ENCODE measurements around the gene ZMIZ1. TPM values are rescaled to one million over a fixed set of nuclear protein-coding genes. Genes with fewer than 3 reads are reported as not detected.

Gene ZMIZ1
- total and polyA plus RNA-seq, 4 donors = 43.0 to 178 (median 107) TPM

- no peak overlapping the region for H3K4me3 ChIP-seq (ENCODE audit: low read depth, low read length)
- H3K27me3 ChIP-seq (ENCODE audit: control insufficient read depth, insufficient read depth, low read length) = no peaks in the 10 kb centered on the region
- 65% methylated on average over 14 of the region's 16 CpGs for WGBS (ENCODE audit: insufficient coverage)
- peaks cover 79% of the 10 kb centered on the region for H3K36me3 ChIP-seq (ENCODE audit: control insufficient read depth, insufficient read depth, low read length)
- H3K27ac ChIP-seq (ENCODE audit: low read depth, low read length) = no peak overlapping the region
- peaks cover 61% of the 10 kb centered on the region for H3K4me1 ChIP-seq (ENCODE audit: control insufficient read depth, insufficient read depth, low read length)
- no peak for DNase-seq (ENCODE audit: low read depth in 4 of 6, low spot score in 6 of 6)
- no peaks in the 10 kb centered on the region for H3K9me3 ChIP-seq (ENCODE audit: control insufficient read depth, insufficient read depth, low read length)
Measured at GRCh38 chr10:79127151-79127961, 58.6 kb downstream of the ZMIZ1 start.

GRCh38 chr10:79128241-79128922 lies 59.6 kb downstream of the ZMIZ1 start:
- Histone ChIP-seq H3K4me1 (ENCODE audit: control insufficient read depth, insufficient read depth, low read length) (peaks cover 67% of the 10 kb centered on the region), H3K27me3 (ENCODE audit: control insufficient read depth, insufficient read depth, low read length) (no peaks in the 10 kb centered on the region), H3K27ac (ENCODE audit: low read depth, low read length) (no peak overlapping the region), H3K9me3 (ENCODE audit: control insufficient read depth, insufficient read depth, low read length) (no peaks in the 10 kb centered on the region), H3K36me3 (ENCODE audit: control insufficient read depth, insufficient read depth, low read length) (peaks cover 76% of the 10 kb centered on the region), H3K4me3 (ENCODE audit: low read depth, low read length) (no peak overlapping the region)
- WGBS (ENCODE audit: insufficient coverage) = 77% methylated on average over 6 of the region's 8 CpGs
- no peak for DNase-seq (ENCODE audit: low read depth in 4 of 6, low spot score in 6 of 6)

GRCh38 chr10:79128923-79129305 lies 60.1 kb downstream of the ZMIZ1 start:
- Histone ChIP-seq H3K4me1 (ENCODE audit: control insufficient read depth, insufficient read depth, low read length) (peaks cover 70% of the 10 kb centered on the region), H3K27ac (ENCODE audit: low read depth, low read length) (no peak overlapping the region), H3K36me3 (ENCODE audit: control insufficient read depth, insufficient read depth, low read length) (peaks cover 73% of the 10 kb centered on the region), H3K9me3 (ENCODE audit: control insufficient read depth, insufficient read depth, low read length) (no peaks in the 10 kb centered on the region), H3K27me3 (ENCODE audit: control insufficient read depth, insufficient read depth, low read length) (no peaks in the 10 kb centered on the region), H3K4me3 (ENCODE audit: low read depth, low read length) (no peak overlapping the region)
- peak in 1 of 6 donors; percentile 60 for DNase-seq (ENCODE audit: low read depth in 4 of 6, low spot score in 6 of 6)
- WGBS (ENCODE audit: insufficient coverage) = 20% methylated on average over 1 of the region's 4 CpGs

GRCh38 chr10:79129361-79129997 lies 60.7 kb downstream of the ZMIZ1 start:
- no peak overlapping the region for H3K27ac ChIP-seq (ENCODE audit: low read depth, low read length)
- H3K4me1 ChIP-seq (ENCODE audit: control insufficient read depth, insufficient read depth, low read length) = peaks cover 70% of the 10 kb centered on the region
- no peaks in the 10 kb centered on the region for H3K9me3 ChIP-seq (ENCODE audit: control insufficient read depth, insufficient read depth, low read length)
- H3K4me3 ChIP-seq (ENCODE audit: low read depth, low read length) = no peak overlapping the region
- peaks cover 69% of the 10 kb centered on the region for H3K36me3 ChIP-seq (ENCODE audit: control insufficient read depth, insufficient read depth, low read length)
- no peaks in the 10 kb centered on the region for H3K27me3 ChIP-seq (ENCODE audit: control insufficient read depth, insufficient read depth, low read length)
- WGBS (ENCODE audit: insufficient coverage) = 34% methylated on average over 8 of the region's 8 CpGs
- peak in 2 of 6 donors; percentile 69 to 74 for DNase-seq (ENCODE audit: low read depth in 4 of 6, low spot score in 6 of 6)

DNA sequence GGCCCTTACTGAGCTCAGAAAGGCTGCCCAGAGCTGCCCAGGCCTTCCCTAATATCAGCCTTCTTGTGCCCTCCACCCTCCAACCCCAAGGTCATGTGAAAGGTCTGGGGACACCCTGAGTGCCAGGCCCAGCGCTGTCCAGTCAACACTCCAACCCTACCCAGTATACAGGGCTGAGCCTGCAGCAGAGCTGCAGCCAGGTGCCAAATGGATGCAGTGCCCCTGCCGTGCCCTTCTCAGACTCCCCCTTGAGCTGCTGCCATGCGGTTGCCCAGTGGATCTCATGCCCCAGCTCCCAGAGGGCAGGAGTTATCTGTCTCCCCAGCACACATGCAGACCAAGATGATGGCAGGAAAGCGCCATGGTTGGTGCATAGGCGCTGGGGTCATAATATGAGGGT lies 61.5 kb downstream of the ZMIZ1 start:
- no peak overlapping the region for H3K27ac ChIP-seq (ENCODE audit: low read depth, low read length)
- H3K36me3 ChIP-seq (ENCODE audit: control insufficient read depth, insufficient read depth, low read length) = peaks cover 62% of the 10 kb centered on the region
- 75% methylated on average over 5 of the region's 5 CpGs for WGBS (ENCODE audit: insufficient coverage)
- H3K4me3 ChIP-seq (ENCODE audit: low read depth, low read length) = no peak overlapping the region
- H3K27me3 ChIP-seq (ENCODE audit: control insufficient read depth, insufficient read depth, low read length) = no peaks in the 10 kb centered on the region
- no peaks in the 10 kb centered on the region for H3K9me3 ChIP-seq (ENCODE audit: control insufficient read depth, insufficient read depth, low read length)
- peaks cover 71% of the 10 kb centered on the region for H3K4me1 ChIP-seq (ENCODE audit: control insufficient read depth, insufficient read depth, low read length)
- DNase-seq (ENCODE audit: low read depth in 4 of 6, low spot score in 6 of 6) = no peak

GRCh38 chr10:79130846-79131245 lies 62.1 kb downstream of the ZMIZ1 start:
- WGBS (ENCODE audit: insufficient coverage) = 61% methylated on average over 5 of the region's 5 CpGs
- no peak for DNase-seq (ENCODE audit: low read depth in 4 of 6, low spot score in 6 of 6)
- no peaks in the 10 kb centered on the region for H3K9me3 ChIP-seq (ENCODE audit: control insufficient read depth, insufficient read depth, low read length)
- H3K4me3 ChIP-seq (ENCODE audit: low read depth, low read length) = no peak overlapping the region
- H3K4me1 ChIP-seq (ENCODE audit: control insufficient read depth, insufficient read depth, low read length) = peaks cover 71% of the 10 kb centered on the region
- no peaks in the 10 kb centered on the region for H3K27me3 ChIP-seq (ENCODE audit: control insufficient read depth, insufficient read depth, low read length)
- no peak overlapping the region for H3K27ac ChIP-seq (ENCODE audit: low read depth, low read length)
- peaks cover 61% of the 10 kb centered on the region for H3K36me3 ChIP-seq (ENCODE audit: control insufficient read depth, insufficient read depth, low read length)

DNA sequence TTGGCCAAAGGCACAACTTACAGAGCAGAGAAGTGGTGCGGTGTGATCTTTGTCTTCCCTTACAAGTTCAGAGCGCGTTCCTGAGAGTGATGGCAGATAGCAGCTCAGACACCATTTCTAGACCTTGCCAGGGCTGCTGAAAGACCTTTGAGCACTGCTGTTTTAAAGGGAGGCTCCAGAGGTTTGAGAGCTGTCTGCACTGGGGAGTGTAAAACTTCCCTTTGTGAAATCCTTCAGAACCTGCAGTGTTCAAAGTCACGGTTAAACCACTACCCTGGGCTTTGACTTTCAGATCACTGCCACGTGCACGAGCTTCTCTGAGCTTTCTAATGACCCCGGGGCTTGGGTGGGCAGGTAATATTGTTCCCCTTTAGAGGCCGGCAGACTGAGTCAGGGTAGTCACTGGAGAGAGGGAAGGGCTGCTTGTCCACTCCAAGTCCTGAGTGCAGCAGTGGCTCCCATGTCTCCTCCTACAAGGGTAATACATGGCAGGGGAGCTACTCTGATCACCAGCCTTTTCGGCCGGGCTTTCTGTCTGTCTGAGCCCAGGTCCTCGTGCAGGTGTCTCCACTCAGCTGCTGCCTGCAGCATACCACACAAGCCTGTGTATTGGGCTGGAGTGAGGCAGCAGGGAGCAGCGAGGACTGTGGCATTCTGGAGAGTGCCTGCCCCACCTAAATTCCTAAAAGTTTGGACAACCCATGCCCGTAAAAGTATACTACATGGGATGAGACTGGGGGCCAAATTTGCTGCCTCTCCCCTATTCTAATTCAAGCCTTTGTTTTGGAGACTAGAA lies 63.3 kb downstream of the ZMIZ1 start:
- Histone ChIP-seq H3K9me3 (ENCODE audit: control insufficient read depth, insufficient read depth, low read length) (no peaks in the 10 kb centered on the region), H3K4me1 (ENCODE audit: control insufficient read depth, insufficient read depth, low read length) (peaks cover 68% of the 10 kb centered on the region), H3K4me3 (ENCODE audit: low read depth, low read length) (no peak overlapping the region), H3K36me3 (ENCODE audit: control insufficient read depth, insufficient read depth, low read length) (peaks cover 53% of the 10 kb centered on the region), H3K27me3 (ENCODE audit: control insufficient read depth, insufficient read depth, low read length) (no peaks in the 10 kb centered on the region), H3K27ac (ENCODE audit: low read depth, low read length) (no peak overlapping the region)
- peak in 1 of 6 donors; percentile 20 for DNase-seq (ENCODE audit: low read depth in 4 of 6, low spot score in 6 of 6)
- 59% methylated on average over 7 of the region's 13 CpGs for WGBS (ENCODE audit: insufficient coverage)

DNA sequence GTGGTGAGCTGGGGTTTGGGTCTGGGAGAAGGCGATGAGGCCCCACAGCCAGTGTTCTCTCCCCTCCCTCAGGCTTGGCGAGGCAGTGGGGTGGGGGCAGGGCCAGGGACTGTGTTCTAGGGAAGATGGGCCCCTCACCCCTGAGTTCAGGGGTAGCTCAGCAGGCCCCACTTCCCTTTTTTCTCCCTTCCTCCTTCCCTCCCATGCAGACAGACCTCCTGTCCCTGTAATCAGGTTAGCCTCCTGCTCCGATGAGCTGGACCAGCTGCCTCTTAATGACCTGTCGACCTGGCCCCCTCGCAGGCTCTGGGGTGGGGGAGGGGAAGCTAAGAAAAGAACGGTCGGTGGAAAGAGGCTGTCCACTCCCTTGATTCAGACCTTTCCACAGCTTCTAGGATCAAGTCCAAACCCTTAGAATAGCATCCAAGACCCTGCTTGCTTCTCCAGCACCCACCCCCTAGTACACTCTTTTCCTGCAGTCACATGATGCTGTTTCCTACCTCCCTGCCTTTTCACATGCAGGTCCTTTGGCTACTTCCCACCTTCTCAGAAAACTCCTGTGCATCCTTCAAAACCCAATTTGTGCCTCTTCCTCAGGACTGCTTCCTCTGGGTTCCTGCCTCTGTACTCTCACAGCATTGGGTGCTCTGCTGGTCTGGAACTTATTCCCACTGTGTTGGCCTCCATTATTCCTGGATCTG lies 64.1 kb downstream of the ZMIZ1 start:
- no peak overlapping the region for H3K4me3 ChIP-seq (ENCODE audit: low read depth, low read length)
- H3K36me3 ChIP-seq (ENCODE audit: control insufficient read depth, insufficient read depth, low read length) = peaks cover 50% of the 10 kb centered on the region
- peaks cover 68% of the 10 kb centered on the region for H3K4me1 ChIP-seq (ENCODE audit: control insufficient read depth, insufficient read depth, low read length)
- WGBS (ENCODE audit: insufficient coverage) = 40% methylated on average over 4 of the region's 7 CpGs
- DNase-seq (ENCODE audit: low read depth in 4 of 6, low spot score in 6 of 6) = no peak
- H3K9me3 ChIP-seq (ENCODE audit: control insufficient read depth, insufficient read depth, low read length) = no peaks in the 10 kb centered on the region
- no peaks in the 10 kb centered on the region for H3K27me3 ChIP-seq (ENCODE audit: control insufficient read depth, insufficient read depth, low read length)
- no peak overlapping the region for H3K27ac ChIP-seq (ENCODE audit: low read depth, low read length)

- Histone ChIP-seq H3K27ac (ENCODE audit: low read depth, low read length) (no peak overlapping the region), H3K27me3 (ENCODE audit: control insufficient read depth, insufficient read depth, low read length) (no peaks in the 10 kb centered on the region), H3K4me1 (ENCODE audit: control insufficient read depth, insufficient read depth, low read length) (peaks cover 73% of the 10 kb centered on the region), H3K9me3 (ENCODE audit: control insufficient read depth, insufficient read depth, low read length) (no peaks in the 10 kb centered on the region), H3K4me3 (ENCODE audit: low read depth, low read length) (no peak overlapping the region), H3K36me3 (ENCODE audit: control insufficient read depth, insufficient read depth, low read length) (peaks cover 55% of the 10 kb centered on the region)
- whole genome bisulfite sequencing (ENCODE audit: insufficient coverage) = 62% methylated on average over 2 of the region's 2 CpGs
- no peak for DNase-seq (ENCODE audit: low read depth in 4 of 6, low spot score in 6 of 6)
Measured at GRCh38 chr10:79133416-79133815, 64.7 kb downstream of the ZMIZ1 start.
